Measurements from ENCODE around the gene ARMH3. TPM values are rescaled to one million over a fixed set of nuclear protein-coding genes. Genes with fewer than 3 reads are reported as not detected.

ARMH3 gene
- total and polyA plus RNA-seq, 7 experiments from 2014 or later: 19.7 to 34.0 (median 27.6) TPM

GRCh38 chr10:101828766-101829551, 227.0 kb downstream of the ARMH3 start:
- CTCF ChIA-PET: interaction anchor here (0.7 to 1.5 kb wide), 3 partner anchors 9 to 62 kb away, joined by 3 to 4 read pairs (median 3); no protein-coding TSS in a partner anchor
- intact Hi-C loops (cut with micrococcal nuclease): no loop called here
- POLR2A ChIA-PET: interaction anchor here (0.9 to 8.8 kb wide), 3 partner anchors 10 to 277 kb away, joined by 3 to 71 read pairs (median 3); partner anchors contain the start of gene OGA
- Mint-ChIP-seq H3K36me3 (peaks cover 0 to 6% (median 0%) of the 10 kb centered on the region in 5 donors), H3K27ac (peak overlapping the region in 6 of 9 donors; percentile 15 to 99 (median 67)), H3K9me3 (peaks cover 0 to 16% (median 0%) of the 10 kb centered on the region in 11 donors), H3K4me1 (peaks cover 28 to 45% (median 39%) of the 10 kb centered on the region in 7 donors), H3K27me3 (peaks cover 0 to 4% (median 0%) of the 10 kb centered on the region in 5 donors), H3K4me3 (peak overlapping the region in 6 of 10 donors; percentile 5 to 87 (median 65))
- no peaks in the 10 kb centered on the region for H3K27me3 ChIP-seq (ENCODE audit: control insufficient read depth in 2 of 2, insufficient read depth in 2 of 2, low read length in 2 of 2)
- no peak for ATAC-seq
- no peaks in the 10 kb centered on the region for H3K9me3 ChIP-seq (ENCODE audit: control insufficient read depth in 2 of 3, low read length in 3 of 3)
- DNase-seq: no peak
- no peak overlapping the region for H3K4me3 ChIP-seq (ENCODE audit: low read length)
- peak overlapping the region; percentile 52 for H3K27ac ChIP-seq (ENCODE audit: low read depth, low read length)
- no peaks in the 10 kb centered on the region for H3K36me3 ChIP-seq (ENCODE audit: control insufficient read depth in 2 of 3, insufficient read depth in 3 of 3, low read length in 3 of 3)
- peaks cover 15 to 37% of the 10 kb centered on the region in 2 donors for H3K4me1 ChIP-seq (ENCODE audit: control insufficient read depth in 2 of 2, insufficient read depth in 2 of 2, low read length in 2 of 2)

- H3K4me3 Mint-ChIP-seq: peak overlapping the region in 6 of 10 donors; percentile 10 to 87 (median 44)
- peaks cover 0 to 6% (median 0%) of the 10 kb centered on the region in 5 donors for H3K36me3 Mint-ChIP-seq
- intact Hi-C loops (cut with micrococcal nuclease): no loop called here
- H3K36me3 ChIP-seq (ENCODE audit: control insufficient read depth in 2 of 3, insufficient read depth in 3 of 3, low read length in 3 of 3): no peaks in the 10 kb centered on the region
- ChIA-PET CTCF (interaction anchor here (0.9 to 1.5 kb wide), 2 partner anchors 9 to 12 kb away, joined by 3 to 4 read pairs; no protein-coding TSS in a partner anchor), POLR2A (interaction anchor here (1.0 to 8.8 kb wide), 3 partner anchors 9 to 278 kb away, joined by 3 to 71 read pairs (median 4); partner anchors contain the start of gene OGA)
- DNase-seq (no peak), ATAC-seq (no peak)
- H3K4me1 Mint-ChIP-seq: peaks cover 22 to 36% (median 30%) of the 10 kb centered on the region in 7 donors
- H3K27ac Mint-ChIP-seq: peak overlapping the region in 5 of 9 donors; percentile 3 to 99 (median 47)
- H3K27ac ChIP-seq (ENCODE audit: low read depth, low read length): no peak overlapping the region
- H3K27me3 ChIP-seq (ENCODE audit: control insufficient read depth in 2 of 2, insufficient read depth in 2 of 2, low read length in 2 of 2): no peaks in the 10 kb centered on the region
- H3K4me1 ChIP-seq (ENCODE audit: control insufficient read depth in 2 of 2, insufficient read depth in 2 of 2, low read length in 2 of 2): peaks cover 15 to 30% of the 10 kb centered on the region in 2 donors
- H3K9me3 ChIP-seq (ENCODE audit: control insufficient read depth in 2 of 3, low read length in 3 of 3): no peaks in the 10 kb centered on the region
- no peak overlapping the region for H3K4me3 ChIP-seq (ENCODE audit: low read length)
- peaks cover 0 to 16% (median 0%) of the 10 kb centered on the region in 11 donors for H3K9me3 Mint-ChIP-seq
- H3K27me3 Mint-ChIP-seq: peaks cover 0 to 4% (median 0%) of the 10 kb centered on the region in 5 donors
Observed at GRCh38 chr10:101827919-101828600, 227.9 kb downstream of the ARMH3 start.

GRCh38 chr10:101826852-101827434, 229.0 kb downstream of the ARMH3 start:
- peaks cover 0 to 6% (median 2%) of the 10 kb centered on the region in 5 donors for H3K36me3 Mint-ChIP-seq
- Histone ChIP-seq H3K9me3 (ENCODE audit: control insufficient read depth in 2 of 3, low read length in 3 of 3) (no peaks in the 10 kb centered on the region), H3K36me3 (ENCODE audit: control insufficient read depth in 2 of 3, insufficient read depth in 3 of 3, low read length in 3 of 3) (no peaks in the 10 kb centered on the region), H3K27me3 (ENCODE audit: control insufficient read depth in 2 of 2, insufficient read depth in 2 of 2, low read length in 2 of 2) (no peaks in the 10 kb centered on the region), H3K4me1 (ENCODE audit: control insufficient read depth in 2 of 2, insufficient read depth in 2 of 2, low read length in 2 of 2) (peaks cover 11 to 19% of the 10 kb centered on the region in 2 donors), H3K27ac (ENCODE audit: low read depth, low read length) (peak overlapping the region; percentile 19), H3K4me3 (ENCODE audit: low read length) (no peak overlapping the region)
- peaks cover 21 to 30% (median 24%) of the 10 kb centered on the region in 7 donors for H3K4me1 Mint-ChIP-seq
- POLR2A ChIA-PET: interaction anchor here (0.8 to 8.8 kb wide), 3 partner anchors 8 to 40 kb away, joined by 3 to 71 read pairs (median 4); partner anchors contain the start of gene OGA
- peak overlapping the region in 3 of 10 donors; percentile 6 to 51 (median 39) for H3K4me3 Mint-ChIP-seq
- ATAC-seq: no peak
- H3K27ac Mint-ChIP-seq: peak overlapping the region in 7 of 9 donors; percentile 3 to 90 (median 59)
- H3K9me3 Mint-ChIP-seq: peaks cover 0 to 10% (median 0%) of the 10 kb centered on the region in 11 donors
- intact Hi-C loops (cut with micrococcal nuclease): no loop called here
- H3K27me3 Mint-ChIP-seq: peaks cover 0 to 4% (median 0%) of the 10 kb centered on the region in 5 donors
- CTCF ChIA-PET: interaction anchor here (1.5 kb wide), 1 partner anchor 8 kb away, joined by 4 read pairs; no protein-coding TSS in a partner anchor
- DNase-seq: no peak

- H3K27ac ChIP-seq (ENCODE audit: low read depth, low read length): no peak overlapping the region
- no peak for ATAC-seq
- Mint-ChIP-seq H3K4me3 (no peak overlapping the region), H3K27ac (no peak overlapping the region), H3K27me3 (no peaks in the 10 kb centered on the region), H3K9me3 (no peaks in the 10 kb centered on the region), H3K4me1 (peaks cover 11 to 19% (median 13%) of the 10 kb centered on the region in 7 donors), H3K36me3 (peaks cover 0 to 7% (median 0%) of the 10 kb centered on the region in 5 donors)
- no peak overlapping the region for H3K4me3 ChIP-seq (ENCODE audit: low read length)
- POLR2A ChIA-PET: no interaction called here
- H3K36me3 ChIP-seq (ENCODE audit: control insufficient read depth in 2 of 3, insufficient read depth in 3 of 3, low read length in 3 of 3): no peaks in the 10 kb centered on the region
- no peak for DNase-seq
- CTCF ChIA-PET: no interaction called here
- no peaks in the 10 kb centered on the region for H3K9me3 ChIP-seq (ENCODE audit: control insufficient read depth in 2 of 3, low read length in 3 of 3)
- intact Hi-C loops (cut with micrococcal nuclease): no loop called here
- H3K4me1 ChIP-seq (ENCODE audit: control insufficient read depth in 2 of 2, insufficient read depth in 2 of 2, low read length in 2 of 2): peaks cover under 1 to 1% of the 10 kb centered on the region in 2 donors
- no peaks in the 10 kb centered on the region for H3K27me3 ChIP-seq (ENCODE audit: control insufficient read depth in 2 of 2, insufficient read depth in 2 of 2, low read length in 2 of 2)
Observed at GRCh38 chr10:101824736-101825135, 231.2 kb downstream of the ARMH3 start.

GRCh38 chr10:101818872-101819633, 236.9 kb downstream of the ARMH3 start:
- H3K36me3 ChIP-seq (ENCODE audit: control insufficient read depth in 2 of 3, insufficient read depth in 3 of 3, low read length in 3 of 3): peaks cover 0 to 8% (median 0%) of the 10 kb centered on the region in 3 experiments
- peak overlapping the region; percentile 55 for H3K4me3 ChIP-seq (ENCODE audit: low read length)
- peak in 2 of 9 donors; percentile 20 to 64 for DNase-seq
- CTCF ChIA-PET: interaction anchor here (0.5 to 2.1 kb wide), 8 partner anchors 8 to 629 kb away, joined by 3 to 21 read pairs (median 6); no protein-coding TSS in a partner anchor
- Mint-ChIP-seq H3K27me3 (peaks cover 0 to 4% (median 0%) of the 10 kb centered on the region in 5 donors), H3K4me3 (peak overlapping the region; percentile 95 to 100 (median 97)), H3K4me1 (peaks cover 26 to 49% (median 42%) of the 10 kb centered on the region in 7 donors), H3K9me3 (peaks cover 0 to 5% (median 0%) of the 10 kb centered on the region in 11 donors), H3K36me3 (peaks cover 4 to 17% (median 11%) of the 10 kb centered on the region in 5 donors), H3K27ac (peak overlapping the region; percentile 95 to 99 (median 98))
- no peaks in the 10 kb centered on the region for H3K27me3 ChIP-seq (ENCODE audit: control insufficient read depth in 2 of 2, insufficient read depth in 2 of 2, low read length in 2 of 2)
- peaks cover 16 to 18% of the 10 kb centered on the region in 2 donors for H3K4me1 ChIP-seq (ENCODE audit: control insufficient read depth in 2 of 2, insufficient read depth in 2 of 2, low read length in 2 of 2)
- POLR2A ChIA-PET: interaction anchor here (0.6 to 4.9 kb wide), 25 partner anchors 11 to 1364 kb away, joined by 3 to 71 read pairs (median 4); partner anchors contain the start of genes ACTR1A, DPCD, FBXW4 and HPS6
- peak; percentile 37 for ATAC-seq
- intact Hi-C loops (cut with micrococcal nuclease): loop anchor here (1.0 to 10.0 kb wide), 23 partner anchors 11 to 923 kb away; partner anchors contain the start of genes ACTR1A (in 2 of the 2), ARMH3 (in 2 of the 2), NOLC1 (in 2 of the 2) and PPRC1 (in 2 of the 2)
- no peaks in the 10 kb centered on the region for H3K9me3 ChIP-seq (ENCODE audit: control insufficient read depth in 2 of 3, low read length in 3 of 3)
- peak overlapping the region; percentile 82 for H3K27ac ChIP-seq (ENCODE audit: low read depth, low read length)
